Posterior cingulate gyrus (tissue), 11 donors: Measurements from ENCODE around the gene CIRBP.

Source experiments
- DNase-seq, 10 donors: peaks; one replicate each; pipeline versions ENCODE4 v3.0.0 to v3.0.0-alpha.2; 2020 to 2021; ENCODE audit warnings: mixed read lengths in 3 of 10
- intact Hi-C: fragments of 100-400 bp; cut with DNase I; formaldehyde crosslinking; loops from one replicate; pipeline ENCODE4 v1.15.1; 2023

CIRBP gene

GRCh38 chr19:1229924-1230782 lies 39.0 kb upstream of the CIRBP start:
- intact Hi-C loops: no loop called here
- no peak for DNase-seq

GRCh38 chr19:1230783-1231489 lies 38.2 kb upstream of the CIRBP start:
- DNase-seq: peak in 1 of 10 donors; percentile 87
- intact Hi-C loops: no loop called here

- no peak for DNase-seq
- intact Hi-C loops: no loop called here
Observed at GRCh38 chr19:1231729-1232637, 37.1 kb upstream of the CIRBP start.

- peak in 1 of 10 donors; percentile 86 for DNase-seq
- intact Hi-C loops: no loop called here
Observed at GRCh38 chr19:1232652-1233072, 36.5 kb upstream of the CIRBP start.

- DNase-seq: peak in 1 of 10 donors; percentile 83
- intact Hi-C loops: no loop called here
Observed at GRCh38 chr19:1233115-1233667, 35.9 kb upstream of the CIRBP start.

GRCh38 chr19:1234051-1234954 lies 34.8 kb upstream of the CIRBP start:
- DNase-seq: no peak
- intact Hi-C loops: no loop called here

GRCh38 chr19:1234955-1235380 lies 34.2 kb upstream of the CIRBP start:
- intact Hi-C loops: loop anchor here (5.0 kb wide), 1 partner anchor 123 kb away; no protein-coding TSS in a partner anchor
- DNase-seq: peak in 1 of 10 donors; percentile 84

GRCh38 chr19:1235625-1236538 lies 33.2 kb upstream of the CIRBP start:
- peak in 2 of 10 donors; percentile 85 to 86 for DNase-seq

GRCh38 chr19:1236576-1236975 lies 32.6 kb upstream of the CIRBP start:
- peak in 2 of 10 donors; percentile 87 to 89 for DNase-seq
- intact Hi-C loops: loop anchor here (5.0 kb wide), 1 partner anchor 124 kb away; no protein-coding TSS in a partner anchor

More at GRCh38 chr19:1235625-1236538, 33.2 kb upstream of the CIRBP start:
- intact Hi-C loops: loop anchor here (5.0 kb wide), 1 partner anchor 124 kb away; no protein-coding TSS in a partner anchor

GRCh38 chr19:1237027-1237659 lies 32.0 kb upstream of the CIRBP start:
- intact Hi-C loops: loop anchor here (5.0 kb wide), 1 partner anchor 125 kb away; no protein-coding TSS in a partner anchor
- DNase-seq: no peak

GRCh38 chr19:1237754-1238368 lies 31.3 kb upstream of the CIRBP start, which contains the start of gene CBARP:
Gene CBARP, minus strand, starts transcription at chr19:1238005. Its CDS starts 1,905 bp downstream, at chr19:1236100.
- intact Hi-C loops: loop anchor here (5.0 kb wide), 1 partner anchor 126 kb away; no protein-coding TSS in a partner anchor
- DNase-seq: peak in 4 of 10 donors; percentile 45 to 91 (median 77)

GRCh38 chr19:1238369-1239303 lies 30.5 kb upstream of the CIRBP start:
- intact Hi-C loops: loop anchor here (5.0 kb wide), 1 partner anchor 126 kb away; no protein-coding TSS in a partner anchor
- no peak for DNase-seq

GRCh38 chr19:1239420-1239795 lies 29.7 kb upstream of the CIRBP start:
- intact Hi-C loops: loop anchor here (5.0 kb wide), 1 partner anchor 127 kb away; no protein-coding TSS in a partner anchor
- DNase-seq: no peak

GRCh38 chr19:1239796-1240737 lies 29.1 kb upstream of the CIRBP start:
- DNase-seq: peak; percentile 73 to 99 (median 88)
- intact Hi-C loops: loop anchor here (1.0 to 5.0 kb wide), 2 partner anchors 19 to 128 kb away; no protein-coding TSS in a partner anchor
